Astrocyte of the cerebellum (primary cell): Measurements from ENCODE around the gene SOX9.
"Not testable (repeated sequence)": the region's sequence is repeated elsewhere in the genome, so short reads cannot be mapped to it uniquely, and the experiment has no call there.

Experiments used
- DNase-seq: peaks from one replicate; pipeline ENCODE4 v3.0.0-alpha.2; 2011; ENCODE audit warnings: low read depth
- H3K4me3 ChIP-seq: 2 replicates; pipeline ENCODE4 v1.5.1; 2011; ENCODE audit warnings: mild to moderate bottlenecking, low read depth, low read length, moderate library complexity
- CTCF ChIP-seq: IDR thresholded peaks from 2 replicates; pipeline ENCODE4 v1.5.1; 2012; ENCODE audit warnings: low read length, low read depth, moderate library complexity, mild to moderate bottlenecking; ENCODE audit errors: missing control alignments
- in situ Hi-C: cut with HindIII; loops from 2 replicates; pipeline ENCODE4 v1.10.0; 2017; ENCODE audit warnings: low sequenced_read_pairs

SOX9 gene

DNA sequence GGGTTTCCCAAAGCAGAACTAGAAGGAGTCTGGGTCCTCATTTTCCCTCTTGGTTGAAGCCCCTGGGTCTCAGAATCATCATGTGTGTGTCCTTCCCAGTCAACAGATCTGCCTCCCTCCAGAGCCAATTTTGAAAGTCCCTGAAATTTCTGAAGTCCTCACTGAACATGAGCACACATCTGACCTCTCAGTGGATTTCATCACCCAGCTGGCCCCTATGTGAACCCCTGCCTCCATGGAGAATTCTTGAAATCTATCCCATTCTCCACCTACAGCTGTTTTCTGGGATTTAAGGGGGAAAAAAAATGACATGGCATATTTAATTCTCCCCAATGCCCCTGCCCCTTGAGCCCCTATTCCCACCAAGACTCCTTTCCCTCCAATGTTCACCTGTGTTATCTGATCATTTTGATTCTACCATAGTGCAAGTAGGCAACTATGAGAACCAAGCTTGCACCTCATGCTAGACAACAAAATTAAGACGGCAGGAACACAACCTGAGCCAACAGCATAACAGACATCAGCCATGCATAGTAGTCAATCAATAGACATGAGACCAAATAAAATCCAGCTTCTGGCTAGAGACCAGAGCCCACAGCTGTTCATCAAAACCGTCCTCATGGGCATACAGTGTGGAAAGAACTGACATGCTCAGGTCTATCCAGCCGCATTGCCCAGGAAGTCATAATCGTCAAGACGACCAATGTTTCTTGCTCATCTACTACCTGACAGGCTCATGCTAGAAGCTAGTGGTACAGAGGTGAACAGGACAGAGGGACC, 14.9 kb downstream of the SOX9 start:
- no peak overlapping the region for H3K4me3 ChIP-seq
- no peak for DNase-seq
- in situ Hi-C loops = loop anchor here (25.0 kb wide), 1 partner anchor 402 kb away; no protein-coding TSS in a partner anchor
- TF ChIP-seq CTCF = no peak

GRCh38 chr17:72136692-72137091, 15.9 kb downstream of the SOX9 start:
- in situ Hi-C loops = loop anchor here (25.0 kb wide), 1 partner anchor 401 kb away; no protein-coding TSS in a partner anchor
- DNase-seq = no peak
- H3K4me3 ChIP-seq = no peak overlapping the region
- no peak for TF ChIP-seq CTCF

DNA sequence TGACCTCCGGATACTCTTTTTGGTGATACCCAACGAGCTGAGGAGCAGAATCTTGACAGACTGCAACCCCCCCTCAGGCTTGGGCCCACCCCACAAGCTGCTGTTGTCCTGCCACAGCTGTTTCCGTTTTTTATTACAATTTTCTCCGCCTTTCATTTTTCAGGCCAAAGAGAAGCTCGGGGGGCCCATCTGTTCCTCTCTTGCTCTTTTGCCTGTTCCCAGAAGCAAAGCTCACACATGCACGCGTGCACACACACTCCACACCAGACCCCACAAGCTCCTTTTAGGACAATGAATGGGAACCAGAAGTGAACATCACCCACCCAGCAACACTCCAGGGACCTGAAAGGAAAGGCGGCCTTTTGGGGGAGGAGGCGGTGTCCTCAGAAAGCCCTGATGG, 16.3 kb downstream of the SOX9 start:
- DNase-seq = no peak
- TF ChIP-seq CTCF = no peak
- H3K4me3 ChIP-seq = no peak overlapping the region
- in situ Hi-C loops = loop anchor here (25.0 kb wide), 1 partner anchor 400 kb away; no protein-coding TSS in a partner anchor

DNA sequence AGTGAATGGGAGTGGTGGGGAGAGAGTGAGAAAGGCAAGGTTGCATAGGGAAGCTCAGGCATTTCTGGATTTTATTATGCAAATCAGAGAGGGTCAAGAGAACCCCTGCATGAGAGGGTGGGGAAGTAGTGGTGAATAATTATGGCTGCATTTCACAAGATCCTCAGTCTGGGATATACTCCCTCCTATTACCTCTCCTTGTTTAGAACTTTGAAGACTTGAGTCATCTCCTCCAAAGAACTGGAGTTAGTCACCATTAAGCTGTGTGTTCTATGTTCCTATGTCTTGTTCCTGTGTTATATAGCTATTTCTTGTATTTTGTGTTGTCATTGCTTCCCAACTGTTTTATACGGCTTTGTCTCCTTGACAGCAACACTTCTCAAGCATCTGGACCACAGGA, 18.4 kb downstream of the SOX9 start:
- H3K4me3 ChIP-seq = no peak overlapping the region
- no peak for TF ChIP-seq CTCF
- no peak for DNase-seq
- in situ Hi-C loops = loop anchor here (25.0 kb wide), 1 partner anchor 398 kb away; no protein-coding TSS in a partner anchor

GRCh38 chr17:72141336-72141735, 20.5 kb downstream of the SOX9 start:
- TF ChIP-seq CTCF = no peak
- no peak overlapping the region for H3K4me3 ChIP-seq
- no peak for DNase-seq
- in situ Hi-C loops = loop anchor here (25.0 kb wide), 1 partner anchor 396 kb away; no protein-coding TSS in a partner anchor

GRCh38 chr17:72142097-72142496, 21.3 kb downstream of the SOX9 start:
- not testable (repeated sequence) for DNase-seq, H3K4me3 ChIP-seq
- in situ Hi-C loops = loop anchor here (25.0 kb wide), 1 partner anchor 395 kb away; no protein-coding TSS in a partner anchor

DNA sequence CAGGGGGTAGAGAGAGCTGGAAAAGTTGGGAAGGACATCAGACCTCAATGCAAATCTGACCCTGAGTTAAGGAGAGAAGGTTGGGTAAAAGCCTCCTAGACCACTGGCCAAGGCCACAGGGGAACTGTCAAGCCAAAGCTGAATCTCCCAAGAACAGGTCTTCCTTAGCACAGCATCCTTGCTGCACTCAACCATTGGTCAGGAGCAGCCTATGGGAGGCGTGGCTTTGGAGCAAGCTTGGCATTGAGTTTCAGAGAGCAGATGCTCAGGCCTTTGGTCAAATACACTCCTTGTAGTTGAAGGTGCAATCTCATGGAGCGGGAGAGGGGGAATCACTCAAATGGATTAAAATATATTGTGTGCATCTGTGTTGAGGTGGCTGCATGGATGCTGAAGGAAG, 21.8 kb downstream of the SOX9 start:
- in situ Hi-C loops = loop anchor here (25.0 kb wide), 1 partner anchor 395 kb away; no protein-coding TSS in a partner anchor
- no peak for TF ChIP-seq CTCF

More for the DNA sequence above, 21.8 kb downstream of the SOX9 start:
- DNase-seq = no peak
- H3K4me3 ChIP-seq = no peak overlapping the region
